GM12878 (cell line): ENCODE measurements around the gene ALDH1L1. TPM values are rescaled to one million over a fixed set of nuclear protein-coding genes. Genes with fewer than 3 reads are reported as not detected.

Experiments used
- ATAC-seq: fragments of 200-7000 bp; cut with Tn5 transposase; 3 replicates; pipeline ENCODE4 v1.9.1; 2020; ENCODE audit warnings: mild to moderate bottlenecking, moderate library complexity
- BruUV-seq: library from RNA; stranded (reverse); fragments of 400-500 nt; replicated peaks from 2 replicates; lab custom pipeline; 2021; lab: Mats Ljungman, UMichigan
- CTCF ChIA-PET: fragments of 300-600 bp; sonication (Branson Sonifier 250); formaldehyde crosslinking; extraction: SDS; loops from one replicate; lab custom pipeline; 2021; ENCODE audit warnings: inconsistent platforms; lab: Yijun Ruan, JAX
- POLR2A ChIA-PET: fragments of 350-600 bp; formaldehyde crosslinking; extraction: SDS; loops from one replicate; lab custom pipeline; 2021; ENCODE audit warnings: inconsistent platforms; lab: Charles Lee
- RAD21 ChIA-PET: fragments of 300-600 bp; sonication (Branson Sonifier 250); formaldehyde crosslinking; loops from one replicate; lab custom pipeline; 2023; ENCODE audit warnings: antibody characterized with exemption; ENCODE audit not compliant: unreplicated experiment; lab: Charles Lee
- SMC1A ChIA-PET: fragments of 300-600 bp; sonication (Branson Sonifier 250); formaldehyde crosslinking; loops from one replicate; lab custom pipeline; 2023; ENCODE audit not compliant: unreplicated experiment, uncharacterized antibody; lab: Charles Lee
- DNase-seq: peaks from one replicate; pipeline ENCODE4 v3.0.0-alpha.2; 2011; ENCODE audit warnings: low read depth, low spot score
- FAIRE-seq: peaks from 3 replicates; lab custom pipeline; 2011; peaks lifted over from hg19 to GRCh38; lab: Jason Lieb, UNC
- H2AFZ ChIP-seq: 2 replicates; pipeline ENCODE4 v1.6.0; 2011; ENCODE audit warnings: low read depth, low read length, control low read depth; ENCODE audit not compliant: control insufficient read depth
- H3K27ac ChIP-seq: 2 replicates; pipeline ENCODE4 v1.5.1; 2011; ENCODE audit warnings: control low read depth; ENCODE audit not compliant: control insufficient read depth, insufficient read depth
- H3K27me3 ChIP-seq, 2 experiments: replicated peaks in 1 of 2; 2 replicates each; pipeline versions ENCODE4 v1.6.0 to v1.6.1; 2011; ENCODE audit warnings: low read length in 1 of 2; ENCODE audit not compliant: control insufficient read depth in 2 of 2, insufficient read depth in 2 of 2
- H3K36me3 ChIP-seq, 2 experiments: 2 replicates each; pipeline ENCODE4 v1.5.1; 2011; ENCODE audit warnings: low read length in 1 of 2; ENCODE audit not compliant: control insufficient read depth in 2 of 2, insufficient read depth in 2 of 2
- H3K4me1 ChIP-seq: 2 replicates; pipeline ENCODE4 v1.6.1; 2011; ENCODE audit warnings: mild to moderate bottlenecking, low read length, moderate library complexity, mixed read lengths; ENCODE audit not compliant: control insufficient read depth, insufficient read depth
- H3K4me2 ChIP-seq: 2 replicates; pipeline ENCODE4 v1.6.0; 2011; ENCODE audit warnings: control low read depth; ENCODE audit not compliant: control insufficient read depth, insufficient read depth
- H3K4me3 ChIP-seq: fragments of 200-600 bp; sonication (generic); 2 replicates; pipeline ENCODE4 v1.5.1; 2016
- H3K79me2 ChIP-seq: 2 replicates; pipeline ENCODE4 v1.6.0; 2011; ENCODE audit warnings: low read length; ENCODE audit not compliant: control insufficient read depth, insufficient read depth
- H3K9ac ChIP-seq: 2 replicates; pipeline ENCODE4 v1.8.0; 2011; ENCODE audit warnings: low read length, control low read depth, mixed read lengths; ENCODE audit not compliant: control insufficient read depth, insufficient read depth
- H3K9me3 ChIP-seq: replicated peaks from 3 replicates; pipeline ENCODE4 v1.5.1; 2011; ENCODE audit warnings: mild to moderate bottlenecking, low read length; ENCODE audit not compliant: control insufficient read depth, insufficient read depth
- H4K20me1 ChIP-seq: 2 replicates; pipeline ENCODE4 v1.6.0; 2011; ENCODE audit not compliant: control insufficient read depth, insufficient read depth
- ESRRA ChIP-seq: IDR thresholded peaks from 2 replicates; pipeline ENCODE4 v1.6.1; 2012; ENCODE audit warnings: mild to moderate bottlenecking, low read length, improper control_type of control experiment
- ETV6 ChIP-seq, 2 experiments: fragments of 450-650 bp in 1 of 2; IDR thresholded peaks in 1 of 2; conservative IDR thresholded peaks in 1 of 2; 2 replicates each; pipeline ENCODE4 v1.6.1; 2014; ENCODE audit warnings: antibody characterized with exemption in 1 of 2, borderline replicate concordance in 1 of 2, low read depth in 1 of 2, mild to moderate bottlenecking in 1 of 2, moderate library complexity in 1 of 2
- EZH2 ChIP-seq: IDR thresholded peaks from 2 replicates; pipeline ENCODE4 v1.6.1; 2012; ENCODE audit warnings: low read depth, mild to moderate bottlenecking, control low read depth, inconsistent platforms, low read length, borderline replicate concordance; ENCODE audit not compliant: control insufficient read depth
- FOXK2 ChIP-seq: fragments of 450-650 bp; IDR thresholded peaks from 2 replicates; pipeline ENCODE4 v1.6.1; 2017; ENCODE audit warnings: mild to moderate bottlenecking, moderate library complexity
- JUNB ChIP-seq: IDR thresholded peaks from 2 replicates; pipeline ENCODE4 v1.6.1; 2016; ENCODE audit warnings: antibody characterized with exemption, mild to moderate bottlenecking
- KLF5 ChIP-seq: fragments of 450-650 bp; IDR thresholded peaks from 2 replicates; pipeline ENCODE4 v1.6.1; 2014; ENCODE audit warnings: mild to moderate bottlenecking; ENCODE audit not compliant: partially characterized antibody
- NRF1 ChIP-seq: conservative IDR thresholded peaks from 2 replicates; pipeline ENCODE4 v1.6.1; 2011; ENCODE audit warnings: mild to moderate bottlenecking, low read depth, low read length, improper control_type of control experiment
- RAD21 ChIP-seq: IDR thresholded peaks from 2 replicates; pipeline ENCODE4 v1.6.1; 2011; ENCODE audit warnings: mild to moderate bottlenecking, low read depth, low read length, moderate library complexity; ENCODE audit not compliant: insufficient read depth
- RAD51 ChIP-seq: fragments of 450-650 bp; IDR thresholded peaks from 2 replicates; pipeline ENCODE4 v1.6.1; 2016; ENCODE audit warnings: moderate library complexity, mild to moderate bottlenecking, inconsistent platforms
- RUNX3 ChIP-seq: IDR thresholded peaks from 2 replicates; pipeline ENCODE4 v1.6.1; 2012; ENCODE audit warnings: low read length, inconsistent platforms
- SIN3A ChIP-seq: IDR thresholded peaks from 2 replicates; pipeline ENCODE4 v1.6.1; 2012; ENCODE audit warnings: low read depth, low read length, improper control_type of control experiment
- SMAD5 ChIP-seq: IDR thresholded peaks from 2 replicates; pipeline ENCODE4 v1.6.1; 2016; ENCODE audit warnings: antibody characterized with exemption, low read depth
- SP1 ChIP-seq: IDR thresholded peaks from one replicate; pipeline ENCODE4 v1.6.1; 2011; ENCODE audit warnings: low read depth, low read length
- SRF ChIP-seq, 2 experiments: IDR thresholded peaks; 2 replicates each; pipeline ENCODE4 v1.6.1; 2011; ENCODE audit warnings: low read depth in 2 of 2, low read length in 2 of 2, mild to moderate bottlenecking in 1 of 2, moderate library complexity in 1 of 2
- WGBS: methylation state at CpG from one replicate; pipeline ENCODE4 v1.1.6; 2016; ENCODE audit warnings: low lambda C conversion rate; ENCODE audit not compliant: insufficient replicate concordance, insufficient coverage; ENCODE audit errors: missing lambda C conversion rate; 5-methylcytosine and 5-hydroxymethylcytosine counted together
- in situ Hi-C: fragments of 300-500 bp; cut with MboI; formaldehyde crosslinking; loops from 9 replicates; pipeline ENCODE4 v1.14.3; 2018; ENCODE audit warnings: mixed read lengths
- intact Hi-C: fragments of 100-400 bp; cut with micrococcal nuclease; formaldehyde crosslinking; loops from one replicate; pipeline ENCODE4 v1.14.2; 2022; ENCODE audit not compliant: unreplicated experiment
- polyA plus RNA-seq, 11 experiments: library from polyadenylated mRNA; depleted of rRNA in 4 of 11; unstranded in 6 of 11; stranded (reverse) in 5 of 11; fragments of >200 nt; fragmentation: Nextera tagmentation in 4 of 11; fragmentation: Illumina TruSeq in 1 of 11; extraction: Ambion mirVana in 4 of 11; extraction: Trizol in 1 of 11; gene quantifications; 1 replicate in 1 of 11; 2 replicates in 10 of 11; pipeline versions ENCODE4 v1.2.1 to v1.2.3, GENCODE V29; 2011 to 2016; ENCODE audit warnings: inconsistent platforms in 2 of 11, missing spikeins in 2 of 11, low read depth in 1 of 11
- total RNA-seq, 4 experiments: library from RNA; depleted of rRNA in 3 of 4; stranded (reverse); fragments of >200 nt in 3 of 4; fragmentation: Illumina TruSeq in 1 of 4; extraction: Trizol in 1 of 4; gene quantifications; 2 replicates each; pipeline versions ENCODE4 v1.2.1 to v1.2.3, GENCODE V29; 2013 to 2021
- TF ChIP-seq, protein P1 (sequence below): fragments of 450-650 bp; IDR thresholded peaks from 2 replicates; pipeline ENCODE4 v1.6.1; 2017; ENCODE audit warnings: mild to moderate bottlenecking, moderate library complexity

The ALDH1L1 gene
- total and polyA plus RNA-seq, 10 of the 15 experiments (the other 5 are each of a cell fraction or from before 2014, with no cell fraction given), result 0.04 to 18.2 (median 0.45) TPM

DNA sequence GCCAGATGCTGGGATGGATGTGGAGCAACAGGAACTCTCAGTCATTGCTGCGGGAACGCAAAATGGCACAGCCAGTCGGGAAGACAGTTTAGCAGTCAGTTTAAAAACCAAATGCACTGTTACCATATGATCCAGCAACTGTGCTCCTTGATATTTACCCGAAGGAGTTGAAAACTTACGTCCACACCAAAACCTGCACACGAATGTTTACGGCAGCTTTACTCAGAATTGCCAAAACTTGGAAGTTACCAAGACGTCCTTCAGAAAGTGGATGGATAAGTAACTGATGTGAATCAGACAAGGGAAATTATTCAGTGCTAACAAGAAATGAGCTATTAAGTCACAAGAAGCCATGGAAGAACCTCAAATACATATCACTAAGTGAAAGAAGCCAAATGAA, 60.4 kb downstream of the ALDH1L1 start:
- no peak overlapping the region for H3K4me2 ChIP-seq
- SMC1A ChIA-PET, result no interaction called here
- TF ChIP-seq RAD51, result no peak
- TF ChIP-seq FOXK2, result no peak
- TF ChIP-seq NRF1, result no peak
- TF ChIP-seq ETV6 (conservative IDR thresholded peaks at IDR 0.05 in 1 of 2, IDR thresholded peaks at IDR 0.05 in 1 of 2; ENCODE audit: borderline replicate concordance in 1 of 2, low read depth in 1 of 2), result no peak
- TF ChIP-seq SRF (IDR thresholded peaks at IDR 0.05; ENCODE audit: low read depth in 2 of 2, low read length in 2 of 2), result no peak
- no peak for TF ChIP-seq SIN3A
- TF ChIP-seq RAD21, result no peak
- TF ChIP-seq RUNX3, result no peak
- no peak for TF ChIP-seq SMAD5
- no peak for TF ChIP-seq SP1
- no peak for TF ChIP-seq JUNB
- TF ChIP-seq EZH2, result no peak
- no peak for TF ChIP-seq ESRRA
- TF ChIP-seq KLF5, result no peak
- TF ChIP-seq, protein P1, sequence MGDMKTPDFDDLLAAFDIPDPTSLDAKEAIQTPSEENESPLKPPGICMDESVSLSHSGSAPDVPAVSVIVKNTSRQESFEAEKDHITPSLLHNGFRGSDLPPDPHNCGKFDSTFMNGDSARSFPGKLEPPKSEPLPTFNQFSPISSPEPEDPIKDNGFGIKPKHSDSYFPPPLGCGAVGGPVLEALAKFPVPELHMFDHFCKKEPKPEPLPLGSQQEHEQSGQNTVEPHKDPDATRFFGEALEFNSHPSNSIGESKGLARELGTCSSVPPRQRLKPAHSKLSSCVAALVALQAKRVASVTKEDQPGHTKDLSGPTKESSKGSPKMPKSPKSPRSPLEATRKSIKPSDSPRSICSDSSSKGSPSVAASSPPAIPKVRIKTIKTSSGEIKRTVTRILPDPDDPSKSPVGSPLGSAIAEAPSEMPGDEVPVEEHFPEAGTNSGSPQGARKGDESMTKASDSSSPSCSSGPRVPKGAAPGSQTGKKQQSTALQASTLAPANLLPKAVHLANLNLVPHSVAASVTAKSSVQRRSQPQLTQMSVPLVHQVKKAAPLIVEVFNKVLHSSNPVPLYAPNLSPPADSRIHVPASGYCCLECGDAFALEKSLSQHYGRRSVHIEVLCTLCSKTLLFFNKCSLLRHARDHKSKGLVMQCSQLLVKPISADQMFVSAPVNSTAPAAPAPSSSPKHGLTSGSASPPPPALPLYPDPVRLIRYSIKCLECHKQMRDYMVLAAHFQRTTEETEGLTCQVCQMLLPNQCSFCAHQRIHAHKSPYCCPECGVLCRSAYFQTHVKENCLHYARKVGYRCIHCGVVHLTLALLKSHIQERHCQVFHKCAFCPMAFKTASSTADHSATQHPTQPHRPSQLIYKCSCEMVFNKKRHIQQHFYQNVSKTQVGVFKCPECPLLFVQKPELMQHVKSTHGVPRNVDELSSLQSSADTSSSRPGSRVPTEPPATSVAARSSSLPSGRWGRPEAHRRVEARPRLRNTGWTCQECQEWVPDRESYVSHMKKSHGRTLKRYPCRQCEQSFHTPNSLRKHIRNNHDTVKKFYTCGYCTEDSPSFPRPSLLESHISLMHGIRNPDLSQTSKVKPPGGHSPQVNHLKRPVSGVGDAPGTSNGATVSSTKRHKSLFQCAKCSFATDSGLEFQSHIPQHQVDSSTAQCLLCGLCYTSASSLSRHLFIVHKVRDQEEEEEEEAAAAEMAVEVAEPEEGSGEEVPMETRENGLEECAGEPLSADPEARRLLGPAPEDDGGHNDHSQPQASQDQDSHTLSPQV, result no peak
- no peak overlapping the region for H3K9ac ChIP-seq
- H2AFZ ChIP-seq, result no peak overlapping the region
- FAIRE-seq, result no peak
- no peaks in the 10 kb centered on the region for H3K79me2 ChIP-seq
- no peak overlapping the region for H3K27ac ChIP-seq
- RAD21 ChIA-PET, result no interaction called here
- no peak for DNase-seq
- peaks cover 0 to 2% of the 10 kb centered on the region in 2 experiments; a peak in 2 of 4 replicates for H3K27me3 ChIP-seq
- BruUV-seq, result no TSS peak
- in situ Hi-C loops, result no loop called here
- intact Hi-C loops, result no loop called here
- no peaks in the 10 kb centered on the region for H4K20me1 ChIP-seq
- no peaks in the 10 kb centered on the region for H3K9me3 ChIP-seq
- no peak overlapping the region for H3K4me3 ChIP-seq
- H3K4me1 ChIP-seq, result no peaks in the 10 kb centered on the region
- CTCF ChIA-PET, result interaction anchor here (2.1 kb wide), 1 partner anchor 14 kb away, joined by 5 read pairs; no protein-coding TSS in a partner anchor
- ATAC-seq, result no peak
- 47% methylated on average over 8 of the region's 8 CpGs for WGBS
- H3K36me3 ChIP-seq, result no peaks in the 10 kb centered on the region
- POLR2A ChIA-PET, result no interaction called here
